ENCODE measurements around the gene PRKAR2B. TPM values are rescaled to one million over a fixed set of nuclear protein-coding genes. Genes with fewer than 3 reads are reported as not detected.

Gene PRKAR2B
- total and polyA plus RNA-seq, 2 of the 4 experiments (the other 2 are of a cell fraction) = 3.0 to 3.1 TPM

DNA sequence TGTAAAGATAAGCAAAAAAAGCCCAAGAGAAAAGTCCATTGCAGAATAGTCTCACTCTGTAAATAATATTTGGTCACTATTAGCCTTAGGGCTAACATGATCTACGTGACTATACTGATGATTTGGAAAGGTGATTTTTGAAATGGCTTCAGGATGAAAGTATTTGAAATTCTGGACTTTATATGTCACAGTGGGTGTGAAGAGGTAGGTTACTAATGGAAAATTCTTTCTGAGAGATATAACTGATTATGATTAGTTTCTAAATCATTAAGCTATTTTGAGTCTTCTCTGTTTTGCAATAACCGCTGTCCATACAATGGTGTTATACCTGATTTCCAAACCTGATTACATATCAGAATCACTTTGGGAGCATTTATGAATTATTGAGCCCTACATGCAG lies 104.2 kb downstream of the PRKAR2B start:
- Histone ChIP-seq H4K8ac (ENCODE audit: low read depth in 2 of 2, low read length in 2 of 2) (no peak overlapping the region), H3K4me1 (ENCODE audit: control insufficient read depth, insufficient read depth, low read length) (peaks cover 6% of the 10 kb centered on the region), H3K56ac (ENCODE audit: extremely low read depth, insufficient read depth, low read length) (no peak overlapping the region), H3K9ac (ENCODE audit: low read depth, low read length) (no peak overlapping the region), H4K5ac (ENCODE audit: low read depth, low read length) (no peak overlapping the region), H4K20me1 (ENCODE audit: insufficient read depth, low read length) (no peaks in the 10 kb centered on the region), H3K9me3 (ENCODE audit: control insufficient read depth, insufficient read depth, low read length) (no peaks in the 10 kb centered on the region), H3K23ac (ENCODE audit: low read depth, low read length) (no peak overlapping the region), H2BK5ac (ENCODE audit: low read depth, low read length, poor library complexity, severe bottlenecking) (no peak overlapping the region), H2BK20ac (ENCODE audit: low read depth, low read length) (no peak overlapping the region), H3K4me2 (ENCODE audit: low read depth, low read length) (no peak overlapping the region), H3K14ac (replicated peaks; ENCODE audit: low read depth, low read length) (no peak overlapping the region), H2AK5ac (ENCODE audit: low read depth, low read length) (no peak overlapping the region), H2BK120ac (ENCODE audit: low read depth, low read length) (no peak overlapping the region), H3K36me3 (ENCODE audit: control insufficient read depth, insufficient read depth, low read length) (no peaks in the 10 kb centered on the region), H3K18ac (ENCODE audit: low read depth, low read length) (no peak overlapping the region), H3K4me3 (ENCODE audit: insufficient read depth, low read depth, low read length) (no peak overlapping the region), H2AFZ (replicated peaks; ENCODE audit: low read length, poor library complexity) (no peak overlapping the region), H4K91ac (ENCODE audit: insufficient read depth, low read depth, low read length) (no peak overlapping the region), H2BK15ac (ENCODE audit: low read depth, low read length) (no peak overlapping the region), H3K79me1 (ENCODE audit: low read depth in 1 of 2, low read length in 2 of 2) (no peaks in the 10 kb centered on the region), H3K27me3 (ENCODE audit: control insufficient read depth, insufficient read depth, low read length) (no peaks in the 10 kb centered on the region), H2AK9ac (replicated peaks; ENCODE audit: low read depth, low read length, poor library complexity) (no peak overlapping the region), H3K9me1 (ENCODE audit: insufficient read depth, low read length) (peaks cover 5% of the 10 kb centered on the region), H3K27ac (ENCODE audit: insufficient read depth, low read length) (no peak overlapping the region), H3K4ac (ENCODE audit: low read depth, low read length) (no peak overlapping the region)
- no peak for ATAC-seq (ENCODE audit: low read depth)
- no CpG with 5 or more reads among the region's 2 CpGs for WGBS, 2 experiments (ENCODE audit: extremely low coverage in 2 of 2, insufficient read length in 1 of 2)
- DNase-seq = no peak
- POLR2A ChIA-PET (ENCODE audit: unreplicated experiment) = no interaction called here
- no TSS peak for BruUV-seq (replicated peaks)
- CTCF ChIA-PET = interaction anchor here (2.2 to 3.2 kb wide), 3 partner anchors 10 to 201 kb away, joined by 6 to 28 read pairs (median 7); no protein-coding TSS in a partner anchor
- in situ Hi-C loops (cut with MboI; ENCODE audit: low sequenced_read_pairs) (loop anchor here (5.0 to 10.0 kb wide), 3 partner anchors 201 to 974 kb away; no protein-coding TSS in a partner anchor), intact Hi-C loops (cut with micrococcal nuclease) (loop anchor here (5.0 kb wide), 1 partner anchor 486 kb away; the partner anchor contains the start of gene CCDC71L), dilution Hi-C loops (cut with HindIII; ENCODE audit: low sequenced_read_pairs, unreplicated experiment) (no loop called here)
- TF ChIP-seq MAZ (IDR thresholded peaks at IDR 0.05; ENCODE audit: borderline replicate concordance, low read depth, low read length) = no peak
- TF ChIP-seq RCOR1 (IDR thresholded peaks at IDR 0.05; ENCODE audit: insufficient replicate concordance, low read length) = no peak
- TF ChIP-seq FOS (IDR thresholded peaks at IDR 0.05; ENCODE audit: low read depth, low read length) = no peak
- TF ChIP-seq MXI1 (IDR thresholded peaks at IDR 0.05; ENCODE audit: borderline replicate concordance, low read depth, low read length) = no peak
- no peak for TF ChIP-seq SMC3 (IDR thresholded peaks at IDR 0.05; ENCODE audit: low read depth, low read length)
- no peak for TF ChIP-seq BHLHE40 (IDR thresholded peaks at IDR 0.05; ENCODE audit: low read depth, low read length)
- no peak for TF ChIP-seq RFX5 (IDR thresholded peaks at IDR 0.05; ENCODE audit: low read depth, low read length)
- TF ChIP-seq POLR2A (IDR thresholded peaks at IDR 0.05; ENCODE audit: low read depth, low read length) = no peak
- no peak for TF ChIP-seq CHD1 (IDR thresholded peaks at IDR 0.05; ENCODE audit: low read depth, low read length)
- no peak for TF ChIP-seq RAD21 (IDR thresholded peaks at IDR 0.05; ENCODE audit: low read length)
- TF ChIP-seq, protein P1, sequence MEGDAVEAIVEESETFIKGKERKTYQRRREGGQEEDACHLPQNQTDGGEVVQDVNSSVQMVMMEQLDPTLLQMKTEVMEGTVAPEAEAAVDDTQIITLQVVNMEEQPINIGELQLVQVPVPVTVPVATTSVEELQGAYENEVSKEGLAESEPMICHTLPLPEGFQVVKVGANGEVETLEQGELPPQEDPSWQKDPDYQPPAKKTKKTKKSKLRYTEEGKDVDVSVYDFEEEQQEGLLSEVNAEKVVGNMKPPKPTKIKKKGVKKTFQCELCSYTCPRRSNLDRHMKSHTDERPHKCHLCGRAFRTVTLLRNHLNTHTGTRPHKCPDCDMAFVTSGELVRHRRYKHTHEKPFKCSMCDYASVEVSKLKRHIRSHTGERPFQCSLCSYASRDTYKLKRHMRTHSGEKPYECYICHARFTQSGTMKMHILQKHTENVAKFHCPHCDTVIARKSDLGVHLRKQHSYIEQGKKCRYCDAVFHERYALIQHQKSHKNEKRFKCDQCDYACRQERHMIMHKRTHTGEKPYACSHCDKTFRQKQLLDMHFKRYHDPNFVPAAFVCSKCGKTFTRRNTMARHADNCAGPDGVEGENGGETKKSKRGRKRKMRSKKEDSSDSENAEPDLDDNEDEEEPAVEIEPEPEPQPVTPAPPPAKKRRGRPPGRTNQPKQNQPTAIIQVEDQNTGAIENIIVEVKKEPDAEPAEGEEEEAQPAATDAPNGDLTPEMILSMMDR (conservative IDR thresholded peaks at IDR 0.05; ENCODE audit: low read depth, low read length) = no peak
- TF ChIP-seq, protein P2, sequence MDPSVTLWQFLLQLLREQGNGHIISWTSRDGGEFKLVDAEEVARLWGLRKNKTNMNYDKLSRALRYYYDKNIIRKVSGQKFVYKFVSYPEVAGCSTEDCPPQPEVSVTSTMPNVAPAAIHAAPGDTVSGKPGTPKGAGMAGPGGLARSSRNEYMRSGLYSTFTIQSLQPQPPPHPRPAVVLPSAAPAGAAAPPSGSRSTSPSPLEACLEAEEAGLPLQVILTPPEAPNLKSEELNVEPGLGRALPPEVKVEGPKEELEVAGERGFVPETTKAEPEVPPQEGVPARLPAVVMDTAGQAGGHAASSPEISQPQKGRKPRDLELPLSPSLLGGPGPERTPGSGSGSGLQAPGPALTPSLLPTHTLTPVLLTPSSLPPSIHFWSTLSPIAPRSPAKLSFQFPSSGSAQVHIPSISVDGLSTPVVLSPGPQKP (IDR thresholded peaks at IDR 0.05; ENCODE audit: borderline replicate concordance, low read depth, low read length) = no peak
- TF ChIP-seq, protein P3, sequence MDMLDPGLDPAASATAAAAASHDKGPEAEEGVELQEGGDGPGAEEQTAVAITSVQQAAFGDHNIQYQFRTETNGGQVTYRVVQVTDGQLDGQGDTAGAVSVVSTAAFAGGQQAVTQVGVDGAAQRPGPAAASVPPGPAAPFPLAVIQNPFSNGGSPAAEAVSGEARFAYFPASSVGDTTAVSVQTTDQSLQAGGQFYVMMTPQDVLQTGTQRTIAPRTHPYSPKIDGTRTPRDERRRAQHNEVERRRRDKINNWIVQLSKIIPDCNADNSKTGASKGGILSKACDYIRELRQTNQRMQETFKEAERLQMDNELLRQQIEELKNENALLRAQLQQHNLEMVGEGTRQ (IDR thresholded peaks at IDR 0.05; ENCODE audit: low read depth, low read length) = no peak

Measured in IMR-90 (cell line).